ENCODE measurements around the gene PKD1L1.
A peak's percentile ranks its signal among the peaks of the same experiment; 100 is the strongest.

Gene PKD1L1

DNA sequence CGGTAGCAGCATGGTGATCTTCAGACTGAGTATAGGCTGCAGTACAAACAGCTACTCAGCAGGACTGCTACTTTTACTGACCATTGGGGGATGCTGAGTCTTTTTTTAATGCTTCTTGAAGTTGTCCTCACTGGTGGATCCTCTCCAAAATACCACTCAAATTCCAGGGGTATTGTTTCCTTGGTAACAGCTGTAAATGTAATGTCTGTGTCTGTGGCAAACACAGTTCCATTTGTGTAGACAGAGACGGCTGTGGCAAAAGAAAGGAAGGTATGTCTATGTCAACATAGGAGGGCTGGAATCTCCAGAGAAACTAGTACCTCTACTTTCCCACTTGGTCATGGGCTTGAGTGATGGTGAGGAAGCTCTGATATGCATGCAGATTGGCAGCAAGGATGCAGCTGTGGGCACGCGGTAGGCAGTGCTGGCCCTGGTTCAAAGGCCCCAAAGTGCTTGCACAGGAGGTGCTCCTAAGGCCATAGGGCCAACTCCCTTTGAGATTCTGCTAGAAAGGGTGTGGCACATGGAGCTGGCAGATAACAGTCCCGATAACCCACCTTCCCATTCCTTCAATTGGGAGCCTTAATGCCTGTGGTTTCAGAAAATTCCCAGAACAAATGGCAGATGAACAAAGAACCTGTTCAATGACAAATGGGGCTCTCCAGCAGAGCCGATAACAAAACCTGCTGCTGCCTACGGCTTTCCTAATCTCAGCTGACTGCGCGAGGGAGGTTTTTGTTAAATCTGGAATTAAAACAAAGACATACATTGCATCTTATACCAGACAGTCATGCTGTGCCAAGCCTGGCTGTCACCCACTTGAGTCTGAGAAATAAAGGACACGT lies 43.0 kb downstream of the PKD1L1 start:
- FAIRE-seq: peak; percentile 13

DNA sequence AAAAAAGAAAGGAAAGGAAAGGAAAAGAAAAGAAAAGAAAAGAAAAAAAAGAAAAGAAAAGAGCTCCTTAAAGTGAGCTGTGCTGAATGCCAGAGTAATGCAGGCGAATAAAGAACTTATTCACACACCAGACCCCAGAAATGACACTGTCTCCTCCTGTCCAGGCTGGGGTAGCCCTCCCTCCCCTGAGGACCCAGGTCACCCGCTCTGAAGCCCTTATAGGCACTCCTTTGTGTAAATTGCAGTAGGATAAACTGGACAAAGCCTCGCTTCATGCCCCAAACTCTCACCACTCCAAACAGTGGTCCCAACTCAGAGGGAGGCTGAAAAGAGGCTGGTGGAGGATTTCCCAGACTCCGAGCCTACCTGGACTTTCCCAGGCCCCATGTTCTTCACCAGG lies 46.3 kb downstream of the PKD1L1 start:
- DNase-seq (ENCODE audit: low spot score) (no peak), FAIRE-seq (no peak)

More for the DNA sequence above, 43.0 kb downstream of the PKD1L1 start:
- DNase-seq (ENCODE audit: low spot score): no peak

DNA sequence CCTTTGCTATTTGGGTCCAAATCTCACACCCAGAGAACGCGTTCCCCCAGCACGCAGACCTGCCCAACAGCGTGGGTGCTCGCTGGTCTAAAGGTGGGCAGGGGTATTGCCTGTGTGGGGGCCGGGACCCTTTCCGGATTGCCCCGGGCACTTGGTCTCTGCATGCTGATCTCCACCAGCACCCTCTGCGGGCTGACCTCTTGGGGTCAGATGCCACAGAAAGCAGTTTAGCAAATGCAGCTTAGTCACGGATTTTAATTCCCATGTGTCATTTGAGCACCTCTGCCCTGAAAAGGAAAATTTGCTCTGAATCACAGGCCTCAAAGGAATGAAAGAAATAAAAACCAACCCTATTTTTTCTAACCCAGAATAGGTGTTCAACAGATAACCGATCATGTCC lies 46.7 kb downstream of the PKD1L1 start:
- no peak for FAIRE-seq
- DNase-seq (ENCODE audit: low spot score): no peak

DNA sequence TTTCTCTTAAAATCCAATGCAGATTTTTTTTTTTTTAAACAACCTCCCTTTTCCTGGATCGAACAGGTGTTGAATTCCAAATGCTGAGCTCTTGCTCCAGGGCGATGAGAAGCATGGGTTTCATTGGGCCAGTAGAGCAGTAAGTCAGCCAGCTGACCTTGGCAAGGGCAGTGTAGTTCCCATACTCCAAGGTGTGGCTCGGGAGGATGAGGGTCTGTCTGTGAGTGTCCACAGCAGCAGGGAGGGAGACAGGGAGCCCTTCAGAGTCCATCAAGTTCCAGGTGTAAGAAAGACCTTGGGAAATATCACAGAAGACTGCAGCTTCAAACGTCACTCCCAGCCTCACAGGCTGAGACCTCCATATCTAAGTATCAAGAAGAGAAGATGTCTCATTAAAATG lies 50.4 kb downstream of the PKD1L1 start:
- no peak for DNase-seq (ENCODE audit: low spot score)
- peak; percentile 83 for FAIRE-seq

GRCh38 chr7:47896809-47897423 lies 51.4 kb downstream of the PKD1L1 start:
- DNase-seq (ENCODE audit: low spot score): no peak
- FAIRE-seq: peak; percentile 53

- no peak for DNase-seq (ENCODE audit: low spot score)
- no peak for FAIRE-seq
Observed at GRCh38 chr7:47895026-47895425, 53.2 kb downstream of the PKD1L1 start.

- FAIRE-seq (no peak), DNase-seq (ENCODE audit: low spot score) (no peak)
Observed at GRCh38 chr7:47893721-47894365, 54.4 kb downstream of the PKD1L1 start.

GRCh38 chr7:47893238-47893637 lies 55.0 kb downstream of the PKD1L1 start:
- DNase-seq (ENCODE audit: low spot score): peak; percentile 50
- FAIRE-seq: no peak

- FAIRE-seq: peak; percentile 42
- DNase-seq (ENCODE audit: low spot score): no peak
Observed at GRCh38 chr7:47890606-47891005, 57.7 kb downstream of the PKD1L1 start.

GRCh38 chr7:47890125-47890524 lies 58.1 kb downstream of the PKD1L1 start:
- FAIRE-seq: no peak
- DNase-seq (ENCODE audit: low spot score): no peak

GRCh38 chr7:47889723-47890122 lies 58.5 kb downstream of the PKD1L1 start:
- FAIRE-seq (peak; percentile 66), DNase-seq (ENCODE audit: low spot score) (no peak)

DNA sequence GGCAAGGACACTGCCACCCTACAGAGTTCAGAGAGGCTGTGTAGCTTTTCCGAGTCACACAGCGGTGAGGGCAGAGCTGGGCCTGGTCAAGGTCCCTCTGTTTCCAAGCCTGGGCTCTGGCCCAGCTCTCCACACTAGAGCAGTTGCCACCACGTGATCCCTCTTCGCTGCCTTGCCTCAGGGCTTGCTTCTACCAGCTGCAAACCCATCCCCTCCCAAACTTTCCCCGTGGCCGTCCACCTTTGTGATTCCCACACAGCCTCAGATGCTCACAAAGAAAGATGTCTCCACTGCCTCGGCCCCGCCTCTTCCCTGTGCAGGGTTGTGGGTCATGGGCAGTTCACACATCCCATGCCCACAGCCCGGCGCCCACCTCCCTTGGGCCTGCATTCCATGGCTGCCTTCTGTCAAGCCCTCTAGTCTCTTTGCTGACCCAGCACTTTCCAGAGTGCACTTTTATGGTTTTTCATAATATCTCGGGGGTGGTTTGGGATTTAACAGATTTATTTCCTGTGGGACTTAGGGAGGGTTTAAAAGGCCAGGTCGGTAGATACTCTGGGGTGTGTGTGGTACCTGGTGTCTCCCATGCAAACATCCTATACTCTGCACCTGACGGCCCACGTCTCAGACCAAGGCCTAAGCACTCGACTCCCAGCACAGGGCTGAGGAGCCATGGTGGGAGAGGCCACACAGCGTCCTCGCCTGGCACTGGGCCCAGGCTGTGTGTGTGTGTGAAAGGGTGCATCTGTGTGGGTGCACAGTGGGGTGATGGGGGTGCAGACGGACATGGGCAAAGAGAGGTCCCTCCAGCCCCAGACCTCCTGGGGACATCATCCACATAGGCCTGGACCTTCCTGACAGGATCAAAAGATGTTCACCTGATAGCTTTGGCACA lies 59.6 kb downstream of the PKD1L1 start:
- DNase-seq (ENCODE audit: low spot score): no peak
- no peak for FAIRE-seq

- FAIRE-seq (no peak), DNase-seq (ENCODE audit: low spot score) (no peak)
Observed at GRCh38 chr7:47887016-47887640, 61.1 kb downstream of the PKD1L1 start.

DNA sequence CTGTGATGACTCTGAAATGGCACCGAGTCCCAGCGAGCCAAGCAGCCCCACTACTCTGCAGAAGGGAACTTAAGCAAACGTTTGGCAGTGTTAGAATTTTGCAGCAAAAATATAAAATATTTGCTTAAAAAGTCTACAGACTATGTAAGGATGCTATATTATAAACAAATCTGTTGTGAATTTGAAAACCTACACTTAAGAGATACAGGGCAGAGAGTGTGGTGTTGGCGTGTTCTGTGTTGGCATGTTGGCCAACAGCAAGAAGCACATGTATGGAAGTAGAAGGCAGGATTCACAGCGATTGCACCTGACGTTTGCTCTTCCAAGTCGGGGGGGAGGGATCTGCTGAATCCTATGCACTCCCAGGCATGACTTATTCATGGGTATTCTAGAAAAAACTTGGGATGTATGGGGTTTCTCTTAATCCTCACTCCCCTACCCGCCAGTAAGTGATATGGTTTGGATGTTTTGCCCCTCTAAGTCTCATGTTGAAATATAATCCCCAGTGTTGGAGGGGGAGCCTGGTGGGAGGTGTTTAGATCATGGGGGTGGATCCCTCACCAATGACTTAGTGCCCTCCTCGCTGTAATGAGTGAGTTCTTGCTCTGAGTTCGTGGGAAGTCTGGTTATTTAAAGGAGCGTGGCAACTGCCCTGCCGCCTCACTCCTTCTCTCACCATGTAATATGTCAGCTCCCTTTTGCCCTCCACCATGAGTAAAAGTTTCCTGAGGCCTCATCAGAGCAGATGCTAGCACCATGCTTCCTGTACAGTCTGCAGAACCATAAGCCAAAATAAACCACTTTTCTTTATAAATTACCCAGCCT lies 62.1 kb downstream of the PKD1L1 start:
- FAIRE-seq: no peak
- no peak for DNase-seq (ENCODE audit: low spot score)

GRCh38 chr7:47885309-47885986 lies 62.8 kb downstream of the PKD1L1 start:
- FAIRE-seq: peak; percentile 46
- no peak for DNase-seq (ENCODE audit: low spot score)

DNA sequence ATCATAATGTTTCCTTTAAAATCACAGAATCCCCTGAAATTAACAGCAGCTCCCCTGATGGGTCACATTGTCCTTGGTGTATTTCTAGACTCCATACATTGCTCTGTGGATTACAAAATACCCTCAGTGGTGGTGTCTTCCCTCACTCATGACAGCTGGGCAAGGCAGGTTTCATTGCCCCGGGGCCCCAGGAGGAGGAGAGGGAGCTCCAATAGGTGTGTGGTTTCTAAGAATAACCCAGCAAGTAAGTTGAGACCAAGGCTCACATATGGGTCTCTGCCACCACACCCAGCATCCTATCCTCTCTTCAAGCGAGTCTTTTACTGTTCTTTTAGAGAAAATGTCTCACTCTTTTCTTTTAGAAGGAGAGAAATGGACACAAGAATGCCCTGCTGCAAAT lies 63.6 kb downstream of the PKD1L1 start:
- DNase-seq (ENCODE audit: low spot score): no peak
- FAIRE-seq: no peak

DNA sequence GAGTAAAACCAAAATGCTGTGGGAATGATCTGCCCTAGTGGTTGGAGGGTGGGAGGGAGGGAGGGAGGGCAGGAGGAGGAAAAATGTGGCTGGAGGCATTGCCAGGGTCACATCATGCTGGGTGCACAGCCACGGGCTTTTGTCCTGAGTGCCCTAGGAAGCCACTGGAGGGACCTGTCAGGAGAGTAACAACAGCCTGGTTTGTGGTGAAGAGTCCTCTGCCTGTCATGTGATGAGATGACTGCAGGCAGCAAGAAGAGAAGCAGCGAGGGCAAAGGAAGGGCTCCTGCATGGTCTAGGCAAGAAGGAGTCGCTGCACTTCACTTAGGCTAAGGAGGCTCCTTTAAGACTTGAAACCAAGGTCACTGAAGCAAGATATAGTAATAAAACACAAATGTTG lies 65.6 kb downstream of the PKD1L1 start:
- FAIRE-seq (no peak), DNase-seq (ENCODE audit: low spot score) (no peak)

- no peak for FAIRE-seq
- no peak for DNase-seq (ENCODE audit: low spot score)
Observed at GRCh38 chr7:47881256-47881655, 67.0 kb downstream of the PKD1L1 start.

DNA sequence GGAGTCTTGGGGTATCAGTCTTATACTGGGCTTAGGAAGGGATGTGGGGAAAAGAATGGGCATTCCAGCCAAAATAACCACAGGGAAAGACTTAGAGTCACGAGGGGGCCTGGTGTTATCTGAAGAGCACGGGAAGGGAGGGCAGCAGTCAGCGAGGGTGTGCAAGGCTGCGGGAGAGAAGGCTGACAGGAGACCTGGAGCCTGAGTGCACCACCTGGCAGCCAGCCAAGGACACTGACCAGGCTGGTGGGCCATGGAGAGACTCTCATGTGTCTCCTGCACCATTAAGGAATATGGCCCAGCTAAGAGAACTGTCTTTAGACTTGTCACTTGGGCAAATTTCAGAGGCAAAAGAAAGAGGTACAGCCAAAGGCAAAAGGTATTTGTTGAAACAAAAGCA lies 69.6 kb downstream of the PKD1L1 start:
- FAIRE-seq (no peak), DNase-seq (ENCODE audit: low spot score) (no peak)

DNA sequence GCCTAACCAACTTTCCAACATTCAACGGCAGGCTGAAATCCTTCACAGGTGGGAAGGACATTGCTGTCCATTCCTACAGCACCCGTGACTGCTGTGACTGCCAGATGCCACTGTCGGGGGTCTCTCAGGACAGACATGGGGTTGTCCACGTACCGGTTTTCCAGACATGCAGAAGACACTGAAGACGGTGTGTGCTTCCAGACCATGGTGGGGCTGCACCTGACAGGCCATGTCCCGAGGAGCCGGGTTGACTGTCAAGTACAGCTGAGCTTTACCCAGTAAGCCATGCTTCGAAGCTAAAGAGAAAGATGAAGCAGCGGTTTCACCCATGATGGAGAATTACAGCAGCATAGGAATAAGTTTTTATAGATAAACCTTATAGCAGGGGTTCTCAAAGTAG lies 70.9 kb downstream of the PKD1L1 start:
- FAIRE-seq (peak; percentile 30), DNase-seq (ENCODE audit: low spot score) (no peak)

Measured in urothelium cell line (cell line).